Measurements from ENCODE around the gene SPDEF.

DNA sequence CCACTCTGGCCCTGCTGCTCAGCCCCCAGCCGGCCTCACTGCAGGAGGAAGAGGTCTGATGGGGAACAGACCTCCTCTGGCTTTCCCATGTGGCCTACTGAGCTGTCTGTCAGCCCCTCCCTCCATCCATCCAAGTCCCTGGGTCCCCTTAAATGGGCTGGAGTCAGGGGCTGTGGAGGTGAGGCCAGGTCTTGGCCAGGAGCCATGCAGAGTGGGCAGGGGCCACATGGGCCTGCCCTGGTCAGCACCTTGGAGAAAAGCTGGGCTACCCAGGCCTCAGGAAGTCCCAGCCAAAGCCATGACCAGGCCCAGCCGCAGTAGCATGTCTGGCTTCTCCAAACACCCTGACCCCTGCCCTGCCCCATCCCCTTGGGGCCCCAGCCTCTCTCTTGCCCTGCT, 6.3 kb downstream of the SPDEF start:
- TF ChIP-seq, protein P1, sequence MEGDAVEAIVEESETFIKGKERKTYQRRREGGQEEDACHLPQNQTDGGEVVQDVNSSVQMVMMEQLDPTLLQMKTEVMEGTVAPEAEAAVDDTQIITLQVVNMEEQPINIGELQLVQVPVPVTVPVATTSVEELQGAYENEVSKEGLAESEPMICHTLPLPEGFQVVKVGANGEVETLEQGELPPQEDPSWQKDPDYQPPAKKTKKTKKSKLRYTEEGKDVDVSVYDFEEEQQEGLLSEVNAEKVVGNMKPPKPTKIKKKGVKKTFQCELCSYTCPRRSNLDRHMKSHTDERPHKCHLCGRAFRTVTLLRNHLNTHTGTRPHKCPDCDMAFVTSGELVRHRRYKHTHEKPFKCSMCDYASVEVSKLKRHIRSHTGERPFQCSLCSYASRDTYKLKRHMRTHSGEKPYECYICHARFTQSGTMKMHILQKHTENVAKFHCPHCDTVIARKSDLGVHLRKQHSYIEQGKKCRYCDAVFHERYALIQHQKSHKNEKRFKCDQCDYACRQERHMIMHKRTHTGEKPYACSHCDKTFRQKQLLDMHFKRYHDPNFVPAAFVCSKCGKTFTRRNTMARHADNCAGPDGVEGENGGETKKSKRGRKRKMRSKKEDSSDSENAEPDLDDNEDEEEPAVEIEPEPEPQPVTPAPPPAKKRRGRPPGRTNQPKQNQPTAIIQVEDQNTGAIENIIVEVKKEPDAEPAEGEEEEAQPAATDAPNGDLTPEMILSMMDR (IDR thresholded peaks at IDR 0.05; ENCODE audit: low read depth, low read length) = no peak
- TF ChIP-seq MYC (IDR thresholded peaks at IDR 0.05; ENCODE audit: low read depth, low read length) = no peak
- no peak for TF ChIP-seq POLR2A (IDR thresholded peaks at IDR 0.05; ENCODE audit: extremely low read depth, insufficient read length)
